Middle frontal gyrus (tissue), 1 donor: ENCODE results near the gene CAMTA1.
A peak's percentile ranks its signal among the peaks of the same experiment; 100 is the strongest.

ENCODE experiments used
- DNase-seq: peaks from one replicate; pipeline ENCODE4 v3.0.0-alpha.2; 2015; ENCODE audit warnings: low spot score; ENCODE audit errors: extremely low spot score

CAMTA1 gene

GRCh38 chr1:7667159-7667558 is 881.9 kb downstream of the CAMTA1 start:
- no peak for DNase-seq

- peak; percentile 88 for DNase-seq
Observed at GRCh38 chr1:7667625-7668218, 882.5 kb downstream of the CAMTA1 start.

DNA sequence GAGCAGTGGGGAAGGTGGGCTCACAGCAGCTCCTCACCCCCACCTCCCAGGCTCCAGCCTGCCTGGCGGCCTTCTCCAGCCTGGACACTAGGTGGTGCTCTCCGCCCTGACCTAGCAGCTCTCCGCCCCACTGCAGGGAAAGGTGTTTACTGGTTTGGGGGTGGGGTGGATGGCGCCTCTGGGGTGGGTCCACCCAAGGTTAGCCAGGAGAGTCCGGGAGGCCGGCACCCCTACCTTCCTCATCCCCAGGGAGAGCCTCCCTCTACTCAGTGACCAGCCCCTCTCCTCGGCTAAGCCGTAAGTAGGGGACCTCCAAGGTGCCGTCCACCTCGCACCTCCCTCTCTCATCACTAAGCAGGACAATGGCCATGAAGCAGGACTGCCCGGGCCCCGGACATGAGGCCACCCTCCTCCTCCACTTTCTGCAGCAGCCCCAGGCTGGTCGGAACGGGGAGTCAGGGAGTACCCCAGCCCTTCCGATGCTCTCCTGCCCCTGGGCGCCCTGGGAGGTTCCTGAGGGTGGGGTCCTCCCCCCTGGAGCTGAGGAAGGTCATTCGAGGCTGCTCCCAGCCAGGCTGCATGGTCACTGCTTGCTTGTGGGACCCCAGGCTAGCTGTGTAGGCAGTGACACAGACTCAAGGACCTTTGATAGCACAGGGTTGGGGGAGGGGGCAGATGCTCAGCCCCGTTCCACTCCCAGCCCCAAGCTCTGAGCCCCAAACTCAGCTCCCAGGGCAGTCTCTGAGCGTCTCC is 884.5 kb downstream of the CAMTA1 start:
- DNase-seq, result peak; percentile 47

DNA sequence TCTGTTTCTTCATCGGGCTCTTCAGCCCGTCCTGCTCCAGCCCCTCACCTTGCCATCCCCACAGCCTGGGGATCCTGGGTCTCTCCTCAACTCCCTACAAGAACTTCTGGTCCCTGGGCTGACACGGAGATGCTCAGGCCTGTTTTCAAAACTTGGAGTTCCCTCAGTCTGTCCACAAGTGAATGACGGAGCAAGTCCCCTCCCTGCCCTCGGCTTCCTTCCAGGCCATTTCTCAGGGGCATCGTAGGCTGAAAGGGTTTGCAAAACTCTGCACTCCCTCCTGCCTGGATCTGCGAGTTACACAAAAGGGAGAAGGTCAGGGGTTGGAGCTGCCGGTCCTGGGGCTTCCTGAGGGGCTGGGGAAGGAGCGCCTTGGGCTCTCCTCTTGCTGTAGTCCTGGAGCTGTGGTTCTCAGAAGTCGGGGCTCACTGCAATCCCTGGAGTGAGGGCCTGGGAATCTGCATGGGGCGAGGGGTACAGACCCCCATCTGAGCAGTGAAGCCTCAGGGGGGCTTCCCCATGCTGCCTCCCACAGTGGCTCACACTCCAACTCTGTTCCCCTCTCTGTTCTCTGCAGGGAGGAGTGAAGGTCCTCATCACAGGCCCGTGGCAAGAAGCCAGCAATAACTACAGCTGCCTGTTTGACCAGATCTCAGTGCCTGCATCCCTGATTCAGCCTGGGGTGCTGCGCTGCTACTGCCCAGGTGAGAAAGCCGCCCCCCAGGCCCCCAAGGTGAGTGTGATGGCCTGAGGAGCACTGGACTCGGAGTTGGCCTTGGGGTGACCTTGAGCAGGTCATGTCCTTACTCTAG is 885.3 kb downstream of the CAMTA1 start:
- DNase-seq, result no peak

DNA sequence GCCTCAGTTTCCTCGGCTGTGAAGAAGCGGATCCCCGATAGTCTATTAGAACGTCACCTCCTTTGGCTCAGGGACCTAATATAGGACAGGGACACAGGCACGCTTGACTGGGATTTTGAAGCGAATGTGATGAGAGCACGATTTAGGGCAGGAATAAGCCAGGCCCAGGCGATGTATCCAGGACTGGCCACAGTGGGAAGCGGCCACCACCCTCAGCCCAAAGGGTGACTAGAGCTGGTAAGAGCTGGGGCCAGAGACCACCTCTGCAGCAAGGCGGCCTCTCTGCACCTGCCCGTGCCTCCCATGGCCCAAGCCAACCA is 885.9 kb downstream of the CAMTA1 start:
- DNase-seq, result no peak

- no peak for DNase-seq
Observed at GRCh38 chr1:7671676-7672075, 886.4 kb downstream of the CAMTA1 start.

DNA sequence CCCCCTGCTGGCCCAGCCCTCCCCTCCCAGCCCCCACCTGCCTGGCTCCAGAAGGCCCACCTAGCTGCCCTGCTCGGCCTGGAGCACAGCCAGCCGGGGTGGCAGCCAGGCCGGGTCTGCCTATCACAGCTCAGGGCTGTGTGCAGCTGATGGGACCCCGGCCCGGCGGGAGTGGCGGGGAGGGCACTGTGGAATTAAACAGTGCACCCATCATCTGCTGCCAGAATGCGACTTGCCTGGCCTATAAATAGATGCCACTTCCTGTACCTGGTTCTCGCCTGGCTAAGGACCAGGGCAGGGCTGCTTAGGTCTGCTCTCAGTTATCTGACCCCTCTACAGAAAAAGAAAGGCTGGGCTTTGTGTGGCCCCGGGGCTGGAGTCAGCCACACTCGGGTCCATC is 887.6 kb downstream of the CAMTA1 start:
- DNase-seq, result no peak

- no peak for DNase-seq
Observed at GRCh38 chr1:7674972-7675371, 889.7 kb downstream of the CAMTA1 start.

DNA sequence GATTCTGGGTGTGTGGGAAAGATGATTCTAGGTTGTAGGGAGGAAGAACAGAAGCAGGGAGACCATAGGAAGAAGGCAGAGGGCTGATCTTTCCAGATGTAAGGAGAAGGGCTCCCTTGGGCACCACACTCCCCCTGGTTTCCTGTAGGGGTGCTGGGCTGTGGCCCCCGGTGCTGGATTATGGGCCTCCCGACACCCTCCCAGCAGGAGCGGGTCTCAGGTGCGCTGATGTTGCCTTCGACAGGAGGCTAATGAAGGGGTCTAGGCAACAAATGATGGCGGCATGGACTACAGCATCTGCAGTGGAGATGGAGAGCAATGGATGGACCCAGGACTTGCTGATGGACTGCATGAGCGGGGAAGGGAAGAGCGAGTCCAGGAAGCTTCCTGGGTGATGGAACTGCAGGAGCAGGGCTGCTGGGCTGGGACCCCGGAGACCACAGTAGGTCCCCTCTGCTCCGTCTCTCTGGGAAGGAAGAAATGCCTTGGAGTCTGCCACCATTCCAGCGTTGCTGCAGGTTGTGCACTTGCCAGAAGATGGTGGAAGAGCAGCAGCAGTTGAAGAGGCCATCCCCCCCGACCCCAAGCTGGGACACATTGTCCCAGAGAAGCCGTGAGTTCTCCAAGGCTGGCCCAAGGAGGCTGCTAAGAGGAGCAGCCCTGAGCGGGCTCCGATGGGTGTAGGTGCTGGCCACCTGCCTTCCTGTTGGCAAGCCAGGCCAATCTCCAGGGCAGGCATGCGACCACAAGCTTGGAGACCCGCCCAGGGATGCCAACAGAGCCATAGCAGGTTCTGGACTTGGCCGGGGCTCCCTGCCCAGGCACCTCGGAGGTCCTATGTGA is 890.4 kb downstream of the CAMTA1 start:
- DNase-seq, result no peak

DNA sequence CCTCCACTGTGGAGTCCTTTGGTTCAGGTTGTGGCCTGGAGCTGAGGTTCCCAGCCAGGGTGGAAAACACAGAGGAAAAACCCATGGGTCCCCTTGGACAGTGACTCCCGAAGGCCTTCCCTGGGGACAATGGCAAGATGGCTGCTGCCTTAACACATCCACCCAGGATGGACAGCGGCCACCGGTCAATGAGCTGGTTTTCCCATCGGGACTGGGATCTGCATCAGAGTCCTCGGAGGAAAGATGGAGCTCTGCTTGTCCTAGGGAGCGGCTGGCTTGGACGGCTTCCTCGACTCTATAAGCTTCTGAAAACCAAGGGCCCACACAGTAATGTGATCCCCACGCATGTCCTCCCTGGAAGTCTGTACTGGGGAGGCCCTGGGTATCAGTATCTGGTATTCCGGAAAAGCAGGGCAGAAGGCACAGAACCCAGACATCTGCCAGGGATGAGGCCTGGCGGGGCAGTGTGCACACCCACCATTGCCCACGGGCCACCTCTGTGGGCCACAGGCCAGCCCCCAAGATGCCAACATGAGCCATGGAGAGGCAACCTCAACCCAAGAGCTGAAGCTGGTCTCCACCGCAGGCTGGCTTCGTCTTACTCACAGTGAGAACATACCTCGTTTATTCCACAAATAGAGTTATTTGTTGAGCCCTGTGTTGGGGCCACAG is 891.2 kb downstream of the CAMTA1 start:
- no peak for DNase-seq

DNA sequence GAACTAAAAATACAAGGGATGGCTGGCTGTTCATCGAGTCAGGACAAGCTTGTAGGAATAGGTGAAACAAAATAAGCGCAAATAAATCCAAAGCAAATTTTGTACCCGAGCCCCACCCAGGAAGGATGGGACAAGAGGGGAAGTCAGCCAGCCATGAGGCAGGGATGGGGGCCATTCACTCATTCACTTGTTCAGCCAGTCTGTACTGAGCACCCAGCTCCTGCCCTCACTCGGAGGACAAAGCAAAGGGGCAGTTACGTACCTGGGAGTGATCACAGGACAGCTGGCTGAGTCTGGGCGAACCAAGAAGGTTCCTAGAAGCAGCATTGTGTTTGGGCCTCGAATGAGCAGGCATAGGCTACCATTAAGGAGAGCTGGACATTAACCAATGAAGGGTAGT is 891.9 kb downstream of the CAMTA1 start:
- no peak for DNase-seq

DNA sequence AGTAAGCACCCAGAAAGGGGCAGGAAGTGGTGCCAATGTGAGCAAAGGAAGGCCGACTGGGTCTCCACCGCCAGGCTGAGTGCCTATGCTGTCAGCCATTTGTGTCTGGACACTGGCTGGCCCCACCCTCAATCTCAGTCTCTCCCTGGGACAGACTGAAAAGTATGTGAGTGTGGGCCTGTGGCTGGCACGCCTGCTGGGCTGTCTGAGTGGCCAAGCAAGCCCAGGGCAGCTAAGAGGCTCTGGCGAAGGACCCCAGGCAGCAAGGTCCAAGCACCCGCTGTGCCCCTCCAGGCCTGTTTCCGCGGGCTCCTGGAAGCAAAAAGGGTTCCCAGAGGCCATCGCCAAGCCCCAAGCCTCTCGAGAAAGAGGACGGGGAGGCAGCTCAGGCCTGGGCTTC is 892.6 kb downstream of the CAMTA1 start:
- DNase-seq, result no peak

DNA sequence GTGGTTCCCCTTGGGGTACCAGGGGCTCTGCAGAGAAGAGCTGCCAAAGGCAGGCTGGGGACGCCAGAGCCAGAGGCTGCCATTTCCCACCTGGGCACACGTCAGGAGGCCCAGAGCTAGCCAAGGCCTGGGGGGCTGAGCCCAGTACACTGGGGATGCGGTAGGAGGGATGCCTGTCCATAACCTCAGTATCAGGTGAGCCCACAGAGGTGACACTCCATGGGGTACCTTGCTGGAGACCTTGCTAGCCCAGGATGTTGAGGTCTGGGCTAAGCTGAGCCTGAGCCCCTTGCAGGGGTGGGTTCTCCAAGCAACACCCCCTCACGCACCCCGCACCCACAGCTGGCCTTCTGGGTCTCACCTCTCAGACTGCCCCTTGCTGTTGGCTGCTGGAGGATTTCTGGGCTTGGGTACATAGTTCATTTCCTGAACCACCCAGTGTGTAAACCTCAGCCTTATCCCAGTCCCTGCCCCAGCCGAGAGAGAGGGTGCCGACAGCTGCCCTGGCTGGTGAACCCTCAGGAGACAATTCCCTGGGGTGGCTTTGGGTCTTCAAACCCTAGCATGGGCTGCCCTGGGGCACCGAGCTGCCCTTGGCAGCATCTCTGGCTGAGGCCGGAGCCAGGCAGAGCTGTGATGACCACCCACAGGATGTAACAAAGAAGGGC is 893.4 kb downstream of the CAMTA1 start:
- DNase-seq, result no peak

DNA sequence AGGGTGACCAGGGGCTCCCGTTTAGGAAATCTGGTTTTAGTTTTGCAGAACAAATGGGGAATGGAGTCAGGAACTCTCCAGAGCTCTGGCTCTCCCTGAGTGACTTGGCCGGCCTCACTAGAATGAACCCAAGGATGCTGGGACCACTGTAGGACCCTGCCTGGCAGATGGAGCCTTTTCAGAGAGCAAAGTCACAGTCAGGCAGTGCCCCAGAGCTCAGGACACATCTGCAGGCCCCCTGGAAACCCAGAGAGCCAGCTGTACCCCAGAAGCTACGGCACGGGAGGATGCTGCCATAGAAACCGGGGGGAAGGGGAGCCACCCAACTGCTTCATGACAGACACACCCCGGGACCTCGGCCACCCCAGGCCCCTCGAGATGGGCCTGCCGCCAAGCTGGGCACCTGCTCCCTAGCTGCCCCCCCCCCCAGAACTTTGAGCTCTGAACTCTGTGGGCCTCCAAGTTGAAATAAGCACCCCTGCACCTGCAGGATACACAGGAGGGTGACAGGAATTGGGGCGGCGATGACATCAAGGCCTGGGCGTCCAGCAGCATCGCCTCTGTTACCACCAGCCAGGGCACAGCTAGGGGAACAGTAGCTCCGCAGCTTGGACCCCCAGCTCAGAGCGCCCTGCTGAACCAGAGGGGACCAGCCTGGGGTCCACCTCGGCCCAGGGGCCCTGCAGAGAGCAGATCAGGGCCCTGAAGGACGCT is 894.1 kb downstream of the CAMTA1 start:
- DNase-seq, result no peak

DNA sequence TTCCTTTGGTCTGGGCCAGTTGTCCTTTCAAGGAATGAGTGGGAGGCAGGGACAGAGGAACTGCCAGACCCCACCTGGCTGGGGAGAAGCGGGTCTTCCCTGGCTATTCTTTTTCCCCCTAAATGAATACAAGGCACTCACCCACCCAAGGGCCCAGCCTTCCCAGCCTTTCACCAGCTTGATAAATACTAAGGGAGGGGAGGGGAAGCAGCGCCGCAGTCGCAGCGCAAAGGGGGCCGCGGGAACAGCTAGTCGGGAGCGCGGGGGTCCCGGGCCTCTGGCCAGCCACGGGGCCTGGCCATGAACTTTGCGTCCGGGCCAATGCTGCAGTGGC is 894.6 kb downstream of the CAMTA1 start:
- DNase-seq, result no peak

DNA sequence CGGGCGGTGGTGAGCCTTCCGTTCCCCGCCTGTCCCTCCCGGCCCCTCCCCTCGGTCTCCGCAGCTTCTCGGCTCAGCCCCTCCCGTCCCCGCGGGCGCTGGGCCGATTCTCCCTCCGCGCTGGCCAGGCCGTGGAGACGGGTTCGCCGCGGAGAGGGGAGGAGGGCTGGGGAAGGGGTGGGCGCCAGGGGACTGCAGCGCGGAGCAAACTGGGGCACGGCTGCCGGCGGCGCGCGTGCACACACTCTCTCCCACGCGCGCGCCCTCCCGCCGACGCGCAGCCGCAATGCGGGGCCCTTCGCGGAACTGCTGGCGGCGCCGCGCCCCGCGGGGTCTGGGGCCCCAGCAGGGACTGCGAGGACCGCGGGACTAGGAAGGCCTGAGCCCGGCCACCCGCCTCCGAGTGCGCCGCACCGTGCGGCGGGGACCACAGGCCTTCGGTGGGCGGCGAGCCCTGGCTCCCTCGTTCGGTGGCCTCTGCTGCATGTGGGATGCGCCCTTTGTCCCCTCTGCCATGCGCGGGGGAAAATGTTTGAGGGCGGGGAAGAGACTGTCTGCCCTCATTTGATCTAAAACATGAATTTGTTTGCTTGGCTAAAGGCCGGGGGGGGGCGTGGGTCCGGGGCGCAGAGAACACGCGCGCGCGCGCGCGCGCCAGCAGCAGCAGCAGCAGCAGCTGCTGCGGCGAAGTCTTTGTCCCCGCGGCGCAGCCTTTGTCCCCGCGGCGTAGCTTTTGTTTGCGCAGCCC is 895.1 kb downstream of the CAMTA1 start:
- peak; percentile 54 for DNase-seq

DNA sequence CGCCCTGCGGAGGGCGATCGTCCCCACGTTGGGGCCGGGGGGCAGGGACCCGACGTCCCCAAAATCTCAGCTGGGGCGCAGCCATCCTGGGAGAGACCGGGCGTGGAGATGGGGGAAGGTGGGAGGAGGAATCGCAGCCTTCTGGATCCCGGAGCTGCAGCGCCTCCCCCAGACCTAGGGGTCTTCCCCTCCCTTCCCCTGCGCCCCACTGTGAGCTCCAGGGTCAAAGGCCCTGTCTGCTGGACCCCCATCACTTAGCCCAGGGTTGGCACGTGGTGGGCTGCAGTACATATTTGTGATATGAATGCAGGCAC is 895.7 kb downstream of the CAMTA1 start:
- no peak for DNase-seq

- DNase-seq, result no peak
Observed at GRCh38 chr1:7681401-7681800, 896.1 kb downstream of the CAMTA1 start.

GRCh38 chr1:7683521-7683920 is 898.3 kb downstream of the CAMTA1 start:
- DNase-seq, result no peak

- no peak for DNase-seq
Observed at GRCh38 chr1:7684132-7684531, 898.9 kb downstream of the CAMTA1 start.
